Measurements from ENCODE around the gene ABI1.

DNA sequence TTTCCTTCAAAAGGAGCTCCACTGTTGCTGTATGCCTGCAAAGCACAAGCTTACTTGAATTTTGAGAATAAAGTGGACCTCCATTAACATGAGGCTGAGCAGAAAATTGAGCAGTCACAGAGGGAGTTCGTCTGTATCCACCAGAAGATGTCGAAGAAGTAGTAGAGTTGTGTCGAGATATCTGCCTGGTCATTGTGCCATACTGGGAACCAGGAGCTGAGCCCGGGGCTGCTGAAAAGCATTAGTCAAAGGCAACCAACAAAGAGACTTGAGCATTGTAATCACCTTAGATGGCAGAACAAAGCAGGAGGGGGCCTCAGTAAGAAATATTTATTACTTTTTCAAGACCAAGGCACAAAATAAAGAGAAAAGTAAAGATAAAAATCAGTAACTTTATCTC lies 101.8 kb downstream of the ABI1 start:
- TF ChIP-seq CTCF (conservative IDR thresholded peaks at IDR 0.05 in 1 of 2, IDR thresholded peaks at IDR 0.05 in 1 of 2; ENCODE audit: low read depth in 1 of 2, low read length in 2 of 2) (no peak), EZH2 (IDR thresholded peaks at IDR 0.05; ENCODE audit: low read length, missing control alignments) (no peak)

All from fibroblast of lung (primary cell).